Mononuclear cell (primary cell): ENCODE results near the gene RBM26. TPM values are rescaled to one million over a fixed set of nuclear protein-coding genes. Genes with fewer than 3 reads are reported as not detected.
"Not testable (repeated sequence)": the region's sequence is repeated elsewhere in the genome, so short reads cannot be mapped to it uniquely, and the experiment has no call there.

Source experiments
- H3K27me3 ChIP-seq: 2 replicates; pipeline ENCODE4 v1.6.0; 2011; ENCODE audit warnings: low read length, control low read depth; ENCODE audit not compliant: insufficient read depth
- H3K4me1 ChIP-seq: 2 replicates; pipeline ENCODE4 v1.5.1; 2011; ENCODE audit warnings: mild to moderate bottlenecking, low read length, control low read depth; ENCODE audit not compliant: insufficient read depth
- H3K4me3 ChIP-seq: 2 replicates; pipeline ENCODE4 v1.5.1; 2011; ENCODE audit warnings: mild to moderate bottlenecking, low read length, moderate library complexity
- H3K9me3 ChIP-seq: 2 replicates; pipeline ENCODE4 v1.5.1; 2011; ENCODE audit warnings: low read depth, mild to moderate bottlenecking, control low read depth, low read length
- total RNA-seq: library from RNA; depleted of rRNA; stranded (reverse); fragments of >200 nt; gene quantifications from one replicate; pipeline ENCODE4 v1.2.3, GENCODE V29; 2012

Gene RBM26
- total RNA-seq, 1 donor = 92.8 TPM

DNA sequence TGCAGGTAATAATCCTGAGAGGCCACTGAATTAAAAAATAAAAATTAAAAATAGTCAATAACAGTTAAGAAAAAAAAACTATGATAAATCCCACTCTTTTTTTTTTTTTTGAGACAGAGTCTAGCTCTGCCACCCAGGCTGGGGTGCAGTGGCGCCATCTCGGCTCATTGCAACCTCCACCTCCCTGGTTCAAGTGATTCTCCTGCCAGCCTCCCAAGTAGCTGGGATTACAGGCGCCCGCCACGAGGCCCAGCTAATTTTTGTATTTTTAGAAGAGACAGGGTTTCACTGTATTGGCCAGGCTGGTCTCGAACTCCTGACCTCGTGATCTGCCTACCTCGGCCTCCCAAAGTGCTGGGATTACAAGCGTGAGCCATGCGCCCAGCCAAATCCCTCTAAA is 56.4 kb downstream of the RBM26 start:
- H3K9me3 ChIP-seq, H3K27me3 ChIP-seq, H3K4me3 ChIP-seq, H3K4me1 ChIP-seq: not testable (repeated sequence)

DNA sequence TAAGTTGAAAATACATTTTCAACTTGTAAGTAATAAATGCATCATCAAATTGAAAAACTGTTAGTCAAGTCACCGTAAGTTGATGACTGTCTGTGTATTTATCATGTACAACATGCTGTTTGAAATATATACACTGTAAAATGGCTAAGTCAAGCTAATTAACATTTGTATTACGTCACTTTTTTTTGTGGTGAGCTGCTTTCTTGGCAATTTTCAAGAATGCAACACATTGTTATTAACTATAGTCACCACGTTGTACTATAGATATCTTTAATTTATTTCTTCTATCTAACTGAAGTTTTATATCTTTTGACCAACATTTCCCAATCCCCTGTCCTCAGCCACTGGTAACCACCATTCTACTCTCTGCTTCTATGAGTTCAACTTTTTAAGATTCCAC is 57.0 kb downstream of the RBM26 start:
- no peaks in the 10 kb centered on the region for H3K9me3 ChIP-seq

DNA sequence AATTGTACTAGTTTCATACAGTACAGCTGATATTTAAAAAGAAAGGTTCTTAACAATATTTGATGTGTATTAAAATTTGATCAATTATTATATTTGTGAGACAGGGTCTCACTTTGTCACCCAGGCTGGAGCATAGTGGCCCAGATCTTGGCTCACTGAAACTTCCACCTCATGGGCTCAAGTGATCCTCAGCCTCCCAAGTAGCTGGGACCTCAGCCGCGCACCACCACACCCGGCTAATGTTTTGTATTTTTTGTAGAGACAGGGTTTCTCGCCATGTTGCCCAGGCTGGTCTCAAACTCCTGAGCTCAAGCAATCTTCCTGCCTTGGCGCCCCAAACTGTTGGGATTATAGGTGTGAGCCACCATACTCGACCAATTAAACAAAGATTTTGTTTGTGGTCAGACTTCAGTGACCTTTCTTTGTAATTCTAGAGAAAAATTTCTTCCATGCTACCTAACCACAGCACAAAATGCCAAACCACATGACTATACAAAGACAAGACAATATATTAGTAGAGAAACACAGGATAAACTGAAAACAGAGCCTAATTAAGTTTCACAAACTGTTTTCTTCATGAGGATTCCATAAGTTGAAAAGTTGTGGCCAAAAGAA is 59.6 kb downstream of the RBM26 start:
- no peaks in the 10 kb centered on the region for H3K27me3 ChIP-seq
- H3K4me3 ChIP-seq = no peak overlapping the region
- no peaks in the 10 kb centered on the region for H3K9me3 ChIP-seq
- no peaks in the 10 kb centered on the region for H3K4me1 ChIP-seq

More for the DNA sequence above, 57.0 kb downstream of the RBM26 start:
- Histone ChIP-seq H3K4me3 (no peak overlapping the region), H3K4me1 (no peaks in the 10 kb centered on the region), H3K27me3 (no peaks in the 10 kb centered on the region)

DNA sequence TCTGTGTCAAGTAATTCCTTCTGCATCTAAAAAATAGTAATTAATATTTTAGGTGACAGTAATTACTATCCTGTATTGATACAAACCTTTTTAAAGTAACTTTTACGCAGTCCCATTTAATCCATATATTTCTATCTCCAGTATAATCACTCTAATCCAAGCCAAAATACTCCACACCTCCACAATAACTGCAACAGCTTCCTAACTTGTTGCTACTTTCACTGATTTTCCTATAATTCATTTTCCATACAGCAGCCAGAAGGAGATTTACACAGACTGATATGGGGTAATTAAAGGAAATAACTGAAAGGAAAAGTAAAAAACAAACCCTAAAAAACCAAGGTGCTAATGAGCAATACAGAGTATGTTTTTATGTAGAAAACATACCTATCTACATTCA is 64.9 kb downstream of the RBM26 start:
- H3K4me3 ChIP-seq = no peak overlapping the region
- H3K9me3 ChIP-seq = no peaks in the 10 kb centered on the region
- no peaks in the 10 kb centered on the region for H3K27me3 ChIP-seq
- H3K4me1 ChIP-seq = no peaks in the 10 kb centered on the region

DNA sequence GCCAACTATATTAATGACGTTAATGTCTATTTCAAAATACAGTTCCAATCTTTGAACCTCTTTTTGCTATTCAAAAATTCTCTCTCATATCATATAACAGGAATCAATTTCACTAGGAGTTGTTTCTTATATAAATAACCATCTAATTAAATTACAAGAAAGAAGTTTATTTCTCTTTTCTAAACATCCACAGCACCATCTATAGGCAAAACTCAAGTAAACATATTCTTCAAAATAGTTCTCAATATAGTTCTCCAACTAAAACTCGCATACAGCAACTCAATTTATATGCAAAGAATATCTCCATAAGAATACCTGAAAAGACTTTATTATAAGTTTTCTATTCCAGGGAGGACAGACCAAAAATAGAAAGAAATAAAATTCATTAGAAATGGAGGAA is 65.6 kb downstream of the RBM26 start:
- H3K4me1 ChIP-seq = no peaks in the 10 kb centered on the region
- no peaks in the 10 kb centered on the region for H3K27me3 ChIP-seq
- H3K9me3 ChIP-seq = no peaks in the 10 kb centered on the region
- no peak overlapping the region for H3K4me3 ChIP-seq

DNA sequence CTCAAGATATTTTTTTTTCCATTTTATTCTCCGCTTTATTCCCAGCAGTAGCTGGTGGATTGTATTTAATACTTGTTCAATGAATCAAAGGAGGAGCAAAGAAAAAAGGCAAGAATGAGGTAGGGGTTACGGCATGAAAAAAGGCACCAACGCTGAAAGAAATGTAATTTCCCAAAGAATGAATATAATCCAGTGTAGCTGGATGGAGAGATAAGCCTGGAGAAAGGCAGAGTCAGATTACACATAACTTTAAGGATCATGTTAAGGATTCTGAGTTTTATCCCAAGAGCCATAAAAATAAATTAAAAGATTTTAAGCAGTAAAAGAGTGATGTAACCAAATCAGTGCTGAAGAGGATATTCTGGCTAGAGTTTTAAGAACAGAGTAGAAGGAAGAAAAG is 67.7 kb downstream of the RBM26 start:
- no peaks in the 10 kb centered on the region for H3K27me3 ChIP-seq
- no peaks in the 10 kb centered on the region for H3K4me1 ChIP-seq
- no peak overlapping the region for H3K4me3 ChIP-seq
- no peaks in the 10 kb centered on the region for H3K9me3 ChIP-seq

DNA sequence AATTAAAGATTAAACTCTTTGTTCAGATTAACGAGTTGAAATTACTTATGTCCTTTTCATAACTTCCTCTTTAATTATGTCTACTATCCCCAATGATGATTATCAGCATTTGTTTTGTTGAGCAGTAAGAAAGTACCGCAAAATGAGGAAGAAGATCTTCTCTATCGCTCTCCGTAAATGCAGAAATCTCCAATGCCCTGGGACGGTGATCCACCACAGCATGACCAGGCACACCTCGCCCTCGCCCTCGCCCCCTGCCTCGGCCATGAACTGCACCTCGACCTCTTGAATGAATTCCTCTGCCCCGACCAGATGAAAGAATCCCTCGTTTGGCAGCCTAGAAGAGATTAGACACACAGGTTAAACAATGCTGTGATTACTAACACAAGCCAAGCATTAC is 69.1 kb downstream of the RBM26 start:
- no peak overlapping the region for H3K4me3 ChIP-seq
- H3K27me3 ChIP-seq = no peaks in the 10 kb centered on the region
- H3K9me3 ChIP-seq = no peaks in the 10 kb centered on the region
- no peaks in the 10 kb centered on the region for H3K4me1 ChIP-seq

DNA sequence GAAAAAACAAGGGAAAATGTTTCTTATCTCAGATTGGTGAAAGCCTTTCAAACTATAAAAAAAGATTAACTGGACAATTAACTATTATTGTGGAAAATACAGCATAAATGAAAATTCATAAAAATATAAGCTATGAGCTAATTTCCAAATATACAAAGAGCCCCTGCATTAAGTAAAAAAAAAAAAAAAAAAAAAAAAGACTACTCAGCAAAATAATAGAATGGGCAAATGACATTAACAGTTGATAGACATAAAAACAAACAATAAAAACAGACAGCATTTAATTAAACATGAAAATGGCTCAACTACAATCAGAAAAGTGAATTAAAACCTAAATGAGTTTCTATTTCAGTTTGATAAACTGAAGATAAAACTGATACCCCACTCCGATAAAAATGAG is 77.5 kb downstream of the RBM26 start:
- H3K9me3 ChIP-seq = no peaks in the 10 kb centered on the region
- no peak overlapping the region for H3K4me3 ChIP-seq
- H3K4me1 ChIP-seq = no peaks in the 10 kb centered on the region
- H3K27me3 ChIP-seq = no peaks in the 10 kb centered on the region

DNA sequence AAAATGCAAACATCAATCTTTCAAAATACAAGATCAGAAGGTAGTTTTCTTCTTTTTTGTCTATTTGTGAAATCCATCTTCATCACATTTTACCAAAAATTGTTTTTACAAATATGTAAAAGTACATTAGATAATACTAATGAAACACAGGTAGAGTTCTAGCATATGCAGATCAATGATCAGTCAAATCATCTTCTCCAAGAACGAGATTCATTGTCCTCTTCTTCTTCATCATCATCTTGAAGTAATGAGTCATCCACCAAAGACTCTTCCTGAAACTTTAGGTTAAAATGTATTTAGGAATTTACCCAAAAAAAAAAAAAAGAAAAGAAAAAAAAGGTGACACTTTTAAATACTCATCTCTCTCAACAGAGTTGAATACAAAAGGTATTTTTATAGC is 85.6 kb downstream of the RBM26 start:
- Histone ChIP-seq H3K27me3 (no peaks in the 10 kb centered on the region), H3K4me1 (no peaks in the 10 kb centered on the region), H3K4me3 (no peak overlapping the region), H3K9me3 (no peaks in the 10 kb centered on the region)

DNA sequence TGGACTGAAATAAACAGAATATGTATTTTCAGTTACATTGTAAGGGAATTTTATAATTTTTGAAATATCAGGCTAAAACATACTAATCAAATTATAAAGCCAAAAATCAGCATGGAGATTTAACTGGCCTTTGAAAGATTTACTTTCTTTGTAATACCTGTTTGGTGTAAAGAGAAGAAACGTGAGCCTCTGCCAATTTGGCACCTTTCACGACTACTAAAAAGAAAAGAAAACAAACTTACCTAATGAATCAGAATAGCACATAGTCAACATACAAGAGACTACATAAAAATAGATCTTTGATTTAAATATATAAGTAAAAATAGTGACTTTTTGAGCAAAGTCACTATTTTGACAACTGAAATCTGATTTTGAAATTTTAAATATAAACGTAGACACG is 87.4 kb downstream of the RBM26 start:
- no peaks in the 10 kb centered on the region for H3K4me1 ChIP-seq
- H3K9me3 ChIP-seq = no peaks in the 10 kb centered on the region
- H3K27me3 ChIP-seq = no peaks in the 10 kb centered on the region
- H3K4me3 ChIP-seq = no peak overlapping the region

DNA sequence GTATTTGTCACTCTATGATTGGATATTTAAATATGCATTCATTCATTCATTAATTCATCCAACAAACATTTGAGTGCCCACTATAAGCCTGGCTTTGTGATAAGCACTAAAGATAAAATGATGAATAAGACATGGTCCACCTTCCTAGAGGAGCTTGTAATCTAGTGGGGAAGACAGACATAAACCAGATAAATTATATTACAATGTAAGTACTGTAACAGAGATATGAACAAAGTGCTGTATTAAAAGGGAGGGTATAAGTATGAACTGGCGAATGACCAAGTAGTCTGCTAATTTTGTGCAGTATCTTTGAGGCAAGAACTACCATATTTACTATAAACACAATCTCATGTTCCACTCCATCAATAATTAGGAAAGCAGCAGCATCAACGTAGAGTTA is 88.2 kb downstream of the RBM26 start:
- no peaks in the 10 kb centered on the region for H3K4me1 ChIP-seq
- H3K27me3 ChIP-seq = no peaks in the 10 kb centered on the region
- no peak overlapping the region for H3K4me3 ChIP-seq
- H3K9me3 ChIP-seq = no peaks in the 10 kb centered on the region

DNA sequence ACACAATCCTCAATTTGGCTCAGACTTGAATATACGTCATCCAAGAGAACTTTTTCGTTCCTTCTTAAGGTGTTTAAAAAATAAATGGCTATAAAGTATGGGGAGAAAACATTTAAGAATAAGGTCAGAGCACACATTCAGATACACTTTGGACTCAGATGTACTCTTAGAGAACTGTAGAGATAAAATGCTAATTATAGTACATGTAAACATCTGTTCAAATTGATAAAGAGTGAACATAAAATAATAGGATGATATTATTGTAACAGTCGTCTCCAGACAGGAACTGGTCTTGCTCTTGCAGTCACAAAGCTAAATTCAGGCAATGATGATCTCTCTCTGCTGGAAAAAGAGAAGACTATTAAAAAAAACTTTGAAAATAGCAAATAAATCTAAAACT is 91.4 kb downstream of the RBM26 start:
- H3K9me3 ChIP-seq = no peaks in the 10 kb centered on the region
- no peaks in the 10 kb centered on the region for H3K4me1 ChIP-seq
- H3K27me3 ChIP-seq = no peaks in the 10 kb centered on the region
- H3K4me3 ChIP-seq = no peak overlapping the region

DNA sequence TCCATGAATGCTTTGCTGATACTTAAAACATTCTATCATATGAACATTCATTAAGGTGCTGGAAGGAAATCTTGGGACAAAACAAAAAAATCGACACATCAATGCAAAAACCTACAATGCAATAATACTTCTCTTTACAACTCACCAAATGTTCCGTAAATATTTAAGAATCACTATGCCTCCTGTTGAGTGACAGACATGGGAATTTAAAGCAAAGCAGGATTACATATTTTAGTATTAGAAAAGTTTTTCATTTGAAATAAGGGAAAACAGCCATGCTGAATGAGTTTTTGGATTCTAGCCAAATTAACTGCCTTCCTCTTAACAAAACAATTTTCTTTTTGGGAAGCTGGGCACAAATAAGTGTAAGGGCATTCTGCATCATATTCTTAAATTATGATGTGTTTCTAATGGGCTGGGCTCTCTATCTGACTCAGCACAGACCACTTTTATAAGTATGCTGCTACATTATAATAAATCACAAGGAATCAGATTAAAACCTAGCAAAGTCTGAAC is 93.7 kb downstream of the RBM26 start:
- Histone ChIP-seq H3K4me3 (no peak overlapping the region), H3K4me1 (no peaks in the 10 kb centered on the region), H3K9me3 (no peaks in the 10 kb centered on the region), H3K27me3 (no peaks in the 10 kb centered on the region)

DNA sequence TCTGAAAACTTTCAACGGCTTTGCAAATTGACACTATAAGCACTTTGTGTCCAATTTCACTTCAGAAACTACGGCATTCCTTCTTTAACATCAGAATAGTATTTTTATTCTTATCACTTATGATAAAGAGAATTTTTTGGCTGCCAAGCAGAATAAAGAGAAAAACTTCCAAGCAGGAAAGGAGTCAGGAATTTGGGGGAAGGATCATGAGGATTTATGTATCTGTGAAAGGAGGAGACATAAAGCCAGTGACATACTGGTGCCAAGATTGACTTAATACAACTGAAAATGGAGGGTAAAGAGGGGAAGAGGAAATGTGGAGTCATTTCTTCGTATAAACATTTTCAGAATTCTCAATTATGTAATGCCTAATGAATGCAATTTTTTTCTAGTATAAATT is 94.7 kb downstream of the RBM26 start:
- no peaks in the 10 kb centered on the region for H3K27me3 ChIP-seq
- no peaks in the 10 kb centered on the region for H3K4me1 ChIP-seq
- no peak overlapping the region for H3K4me3 ChIP-seq
- no peaks in the 10 kb centered on the region for H3K9me3 ChIP-seq

DNA sequence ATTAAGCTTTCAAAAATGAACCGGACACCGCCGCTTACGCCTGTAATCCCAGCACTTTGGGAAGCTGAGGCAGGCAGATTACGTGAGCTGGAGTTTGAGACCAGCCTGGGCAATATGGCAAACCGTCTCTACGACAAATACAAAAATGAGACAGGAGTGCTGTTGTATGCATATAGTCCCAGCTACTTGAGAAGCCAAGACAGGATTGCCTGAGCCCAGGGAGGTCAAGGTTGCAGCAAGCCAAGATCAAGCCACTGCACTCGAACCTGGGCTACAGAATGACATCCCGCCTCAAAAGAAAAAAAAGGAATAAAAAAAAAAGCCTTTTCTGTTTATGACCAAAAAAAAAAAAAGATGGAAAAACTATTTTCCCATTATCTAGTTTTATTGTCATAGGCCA is 96.4 kb downstream of the RBM26 start:
- H3K9me3 ChIP-seq = no peaks in the 10 kb centered on the region
- no peaks in the 10 kb centered on the region for H3K4me1 ChIP-seq
- no peaks in the 10 kb centered on the region for H3K27me3 ChIP-seq
- no peak overlapping the region for H3K4me3 ChIP-seq

DNA sequence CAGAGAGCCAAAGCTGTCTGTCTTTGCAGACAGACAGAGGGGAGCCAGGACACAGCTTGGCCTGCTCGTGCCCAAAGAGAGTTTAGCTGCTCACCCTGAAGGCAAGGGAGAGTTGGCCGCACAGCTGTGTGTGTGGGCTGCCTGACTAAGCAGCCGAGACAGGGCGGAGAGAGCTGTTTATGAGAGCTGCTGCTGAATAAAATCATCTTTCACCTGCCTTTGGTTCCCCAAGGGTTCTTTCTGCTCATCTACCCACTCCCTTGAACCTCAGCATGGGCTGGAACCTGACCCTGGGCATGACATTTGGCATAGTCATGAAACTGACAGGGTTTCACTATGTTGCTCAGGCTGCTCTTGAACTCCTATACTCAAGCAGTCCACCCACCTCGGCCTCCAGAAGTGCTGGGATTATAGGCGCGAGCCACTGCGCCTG is 98.2 kb downstream of the RBM26 start:
- H3K9me3 ChIP-seq = no peaks in the 10 kb centered on the region
- no peak overlapping the region for H3K4me3 ChIP-seq
- H3K27me3 ChIP-seq = no peaks in the 10 kb centered on the region
- H3K4me1 ChIP-seq = no peaks in the 10 kb centered on the region
